Neural cell (in vitro differentiated cells): Measurements from ENCODE around the gene NCKIPSD.

Experiments
- EP300 ChIP-seq: fragments of 450-650 bp; conservative IDR thresholded peaks from 2 replicates; pipeline ENCODE4 v1.6.1; 2014; ENCODE audit warnings: antibody characterized with exemption, mild to moderate bottlenecking, moderate library complexity; ENCODE audit not compliant: poor library complexity, severe bottlenecking
- EZH2 ChIP-seq: fragments of 200-600, 300-800 bp; shearing (Covaris generic), sonication (generic); IDR thresholded peaks from 2 replicates; pipeline ENCODE4 v1.6.1; 2014; ENCODE audit warnings: antibody characterized with exemption, low read length, borderline replicate concordance, mild to moderate bottlenecking; ENCODE audit not compliant: insufficient read depth, poor library complexity, severe bottlenecking
- MXI1 ChIP-seq: fragments of 450-650 bp; conservative IDR thresholded peaks from 2 replicates; pipeline ENCODE4 v1.6.1; 2014; ENCODE audit warnings: antibody characterized with exemption, mild to moderate bottlenecking; ENCODE audit not compliant: poor library complexity, severe bottlenecking
- POLR2AphosphoS5 ChIP-seq: IDR thresholded peaks from 2 replicates; pipeline ENCODE4 v1.6.1; 2012
- SMC3 ChIP-seq: fragments of 450-650 bp; conservative IDR thresholded peaks from 2 replicates; pipeline ENCODE4 v1.6.1; 2014; ENCODE audit warnings: antibody characterized with exemption, mild to moderate bottlenecking, moderate library complexity; ENCODE audit not compliant: poor library complexity
- TF ChIP-seq, protein P1 (sequence below): fragments of 450-650 bp; IDR thresholded peaks from 2 replicates; pipeline ENCODE4 v1.5.1; 2014; ENCODE audit warnings: antibody characterized with exemption, mild to moderate bottlenecking, moderate library complexity; ENCODE audit not compliant: poor library complexity, severe bottlenecking

DNA sequence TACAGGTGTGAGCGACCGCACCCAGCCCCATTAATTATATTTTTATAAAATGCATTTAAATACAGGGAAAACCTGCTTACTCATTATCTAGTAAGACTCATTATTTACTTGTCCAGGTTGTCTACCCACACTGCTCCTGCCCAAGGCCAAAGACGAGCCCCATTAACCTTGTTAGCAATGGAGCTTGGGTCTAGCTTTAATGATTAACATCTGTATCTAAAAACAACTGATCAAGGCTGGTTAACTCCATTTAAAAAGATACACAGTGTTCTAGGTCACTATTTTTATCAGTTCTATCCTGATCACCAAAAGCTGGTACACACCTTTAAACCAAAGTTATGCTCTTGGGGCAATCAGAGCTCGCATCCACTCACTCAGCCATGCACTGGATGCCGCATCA, 10.4 kb upstream of the NCKIPSD start:
- TF ChIP-seq, protein P1, sequence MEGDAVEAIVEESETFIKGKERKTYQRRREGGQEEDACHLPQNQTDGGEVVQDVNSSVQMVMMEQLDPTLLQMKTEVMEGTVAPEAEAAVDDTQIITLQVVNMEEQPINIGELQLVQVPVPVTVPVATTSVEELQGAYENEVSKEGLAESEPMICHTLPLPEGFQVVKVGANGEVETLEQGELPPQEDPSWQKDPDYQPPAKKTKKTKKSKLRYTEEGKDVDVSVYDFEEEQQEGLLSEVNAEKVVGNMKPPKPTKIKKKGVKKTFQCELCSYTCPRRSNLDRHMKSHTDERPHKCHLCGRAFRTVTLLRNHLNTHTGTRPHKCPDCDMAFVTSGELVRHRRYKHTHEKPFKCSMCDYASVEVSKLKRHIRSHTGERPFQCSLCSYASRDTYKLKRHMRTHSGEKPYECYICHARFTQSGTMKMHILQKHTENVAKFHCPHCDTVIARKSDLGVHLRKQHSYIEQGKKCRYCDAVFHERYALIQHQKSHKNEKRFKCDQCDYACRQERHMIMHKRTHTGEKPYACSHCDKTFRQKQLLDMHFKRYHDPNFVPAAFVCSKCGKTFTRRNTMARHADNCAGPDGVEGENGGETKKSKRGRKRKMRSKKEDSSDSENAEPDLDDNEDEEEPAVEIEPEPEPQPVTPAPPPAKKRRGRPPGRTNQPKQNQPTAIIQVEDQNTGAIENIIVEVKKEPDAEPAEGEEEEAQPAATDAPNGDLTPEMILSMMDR = no peak
- TF ChIP-seq EZH2 (no peak), EP300 (no peak), POLR2AphosphoS5 (no peak), MXI1 (no peak), SMC3 (no peak)
